Dedifferentiated amniotic fluid mesenchymal stem cell (primary cell): ENCODE data around the gene MAPKAPK2.

Experiments
- DNase-seq: peaks from one replicate; pipeline ENCODE4 v3.0.0-alpha.2; 2016; ENCODE audit errors: extremely low spot score

MAPKAPK2 gene

GRCh38 chr1:206722751-206723461 is 38.2 kb downstream of the MAPKAPK2 start:
- no peak for DNase-seq

DNA sequence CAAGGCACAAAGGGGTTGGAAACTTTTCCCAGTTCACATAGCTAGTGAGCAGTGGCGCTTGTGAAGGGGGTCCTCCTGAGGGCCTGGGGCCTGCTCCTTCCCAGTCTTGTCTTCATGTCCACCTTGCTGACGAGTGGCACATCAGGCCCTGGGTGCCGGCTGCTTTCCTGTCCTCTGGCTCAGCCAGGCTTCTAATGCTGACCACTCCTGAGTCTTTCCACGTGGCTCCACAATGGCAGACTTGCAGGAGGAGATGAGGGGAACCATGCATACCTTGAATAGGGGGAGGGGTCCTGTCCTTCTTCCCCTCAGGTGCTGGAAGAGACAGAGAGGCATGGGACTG is 38.7 kb downstream of the MAPKAPK2 start:
- DNase-seq: no peak

DNA sequence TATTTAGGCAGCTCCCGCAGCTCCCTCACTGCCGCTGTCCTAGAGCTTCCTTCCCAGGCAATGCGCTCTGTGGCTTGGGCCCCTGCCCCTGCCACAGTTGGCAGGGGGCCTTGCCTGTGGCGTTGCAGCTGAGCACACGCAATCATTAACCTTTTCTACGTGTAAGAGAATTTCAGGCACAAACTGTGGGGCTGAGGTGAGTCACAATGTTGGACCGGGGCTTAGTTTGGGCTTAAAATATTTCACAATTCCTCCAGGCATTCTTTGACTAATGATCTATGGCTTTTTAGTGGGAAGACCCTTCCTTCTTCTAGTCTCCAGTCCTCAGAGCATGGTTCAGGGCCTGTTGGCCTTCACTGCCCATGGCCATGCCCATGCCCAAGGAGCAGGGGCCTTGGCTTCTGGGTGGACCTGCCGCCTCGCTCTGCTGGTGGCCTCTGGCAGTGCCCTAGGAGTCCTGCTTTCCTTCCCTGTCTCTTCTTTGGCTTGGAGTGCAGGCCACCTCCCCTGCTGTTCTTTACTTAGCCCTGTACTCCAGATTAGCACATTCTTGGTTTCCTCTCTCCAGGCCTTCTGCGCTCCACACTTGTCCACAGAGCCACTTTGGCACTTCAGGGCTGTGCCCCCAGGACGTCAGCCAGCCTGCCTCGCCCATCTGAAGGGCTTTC is 39.2 kb downstream of the MAPKAPK2 start:
- DNase-seq: peak; percentile 40

DNA sequence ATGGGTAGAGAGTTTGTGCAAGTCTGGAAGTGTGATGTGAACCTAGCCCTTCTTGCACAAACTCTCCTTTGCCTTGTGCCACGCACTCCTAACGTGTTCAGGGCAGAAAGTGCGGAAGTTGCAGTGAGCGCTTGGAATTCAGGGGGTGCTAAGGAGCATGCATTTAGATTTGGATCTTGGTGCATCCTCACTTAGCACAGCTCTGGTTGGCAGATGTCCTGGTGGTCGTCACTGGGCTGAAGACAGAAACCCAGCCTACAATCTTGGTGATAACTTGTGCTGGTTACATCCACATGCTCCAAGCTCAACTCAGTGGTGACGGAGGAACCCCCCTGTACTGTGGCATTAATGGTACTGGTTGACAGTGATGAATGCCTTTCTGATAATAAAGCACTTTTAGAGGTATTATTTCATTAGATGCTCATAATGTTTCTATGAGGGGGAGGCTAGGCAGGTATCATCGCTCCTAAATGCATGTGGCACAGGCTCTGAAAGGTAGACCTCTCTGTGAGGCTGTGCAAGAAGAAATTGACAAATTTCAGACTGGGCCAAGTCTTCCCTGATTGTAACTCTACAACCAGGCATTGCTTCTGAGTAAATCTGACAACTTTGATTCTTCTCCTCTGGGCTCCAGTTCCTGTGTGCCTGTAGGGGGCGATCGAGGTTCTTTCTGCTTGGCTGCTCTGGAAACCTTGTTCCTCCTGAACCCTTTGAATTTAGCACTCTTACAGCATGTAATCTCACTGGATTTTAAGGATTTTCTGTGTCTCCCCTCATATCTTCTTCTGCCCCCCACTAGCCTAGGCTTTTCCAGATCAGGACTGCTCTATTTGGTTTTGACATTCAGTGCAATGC is 40.6 kb downstream of the MAPKAPK2 start:
- DNase-seq: no peak

DNA sequence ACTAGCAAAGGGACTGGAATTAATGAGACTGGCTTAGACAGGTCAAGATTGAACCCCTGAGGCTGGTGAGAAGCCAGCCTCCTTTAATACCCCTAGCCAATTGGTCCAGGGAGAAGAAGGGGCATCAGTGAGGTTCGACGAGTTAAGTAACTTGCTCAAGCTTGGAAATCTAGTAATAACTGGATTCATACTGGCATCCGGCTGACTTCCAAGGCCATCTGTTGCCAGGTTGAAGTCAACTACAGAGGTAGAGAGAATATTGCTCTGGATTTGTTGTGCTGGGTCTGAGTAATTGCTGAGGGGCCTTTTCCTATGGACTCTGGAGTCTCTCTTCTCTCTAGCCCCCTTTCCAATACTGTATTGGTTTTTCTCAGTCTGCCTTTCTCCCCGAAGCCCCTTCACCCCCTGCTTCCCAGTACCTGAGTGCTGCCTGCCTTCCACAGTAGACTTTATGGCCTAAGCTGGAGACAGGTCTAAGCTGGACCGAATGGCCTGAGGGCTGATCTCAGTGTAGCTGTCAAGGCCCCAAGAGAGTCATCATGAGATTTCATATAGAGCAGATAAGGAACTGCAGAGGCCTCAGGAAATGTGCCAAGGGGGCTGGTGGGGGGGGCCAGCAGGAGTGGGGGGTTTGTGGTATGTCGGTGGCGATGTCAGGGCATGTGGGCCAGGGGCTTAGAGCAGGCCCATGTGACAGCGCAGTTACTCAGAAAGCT is 43.4 kb downstream of the MAPKAPK2 start:
- no peak for DNase-seq

DNA sequence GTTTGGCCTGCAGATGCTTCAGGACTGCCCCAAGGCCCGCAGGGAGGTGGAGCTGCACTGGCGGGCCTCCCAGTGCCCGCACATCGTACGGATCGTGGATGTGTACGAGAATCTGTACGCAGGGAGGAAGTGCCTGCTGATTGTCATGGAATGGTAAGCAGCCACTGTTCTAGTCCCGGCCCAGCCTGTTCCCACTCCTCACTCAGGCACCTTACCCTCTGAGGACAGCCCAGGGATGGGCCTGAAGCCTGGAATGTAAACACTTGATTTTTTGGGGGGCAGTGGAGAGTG is 43.9 kb downstream of the MAPKAPK2 start:
- DNase-seq: no peak

- no peak for DNase-seq
Observed at GRCh38 chr1:206729050-206729449, 44.3 kb downstream of the MAPKAPK2 start.

GRCh38 chr1:206729507-206729906 is 44.8 kb downstream of the MAPKAPK2 start:
- no peak for DNase-seq

GRCh38 chr1:206732508-206732907 is 47.8 kb downstream of the MAPKAPK2 start:
- DNase-seq: no peak

- no peak for DNase-seq
Observed at GRCh38 chr1:206732992-206733391, 48.3 kb downstream of the MAPKAPK2 start.

DNA sequence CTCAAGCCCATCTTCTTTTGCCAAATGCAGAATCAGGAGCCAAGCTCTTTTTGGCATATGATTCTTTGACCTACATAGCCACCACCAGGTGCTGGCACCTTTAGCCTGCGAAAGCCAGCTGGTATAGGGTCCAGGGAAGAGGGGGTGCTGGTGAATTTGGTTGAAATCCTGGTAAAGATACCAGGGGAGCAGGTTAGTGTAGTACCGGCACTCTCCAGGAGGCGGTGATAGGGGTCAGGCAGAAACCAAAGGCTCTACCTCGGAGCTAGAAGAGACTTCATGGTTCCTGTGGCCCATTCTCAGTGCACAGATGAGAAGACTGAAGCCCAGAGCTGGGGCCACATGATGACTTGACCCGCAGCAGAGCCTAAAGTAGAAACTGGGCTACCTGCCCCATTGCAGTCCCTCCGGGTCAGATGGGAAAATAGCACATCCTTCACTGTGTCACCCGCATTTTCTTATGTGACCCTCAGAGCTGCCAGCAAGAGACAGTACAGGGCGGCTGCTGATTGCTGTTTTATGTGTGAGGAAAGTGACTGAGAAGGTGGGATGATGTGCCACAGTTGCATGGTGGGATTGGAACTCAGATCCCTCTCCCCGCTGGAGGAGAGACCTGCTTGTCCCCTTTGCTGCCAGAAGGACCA is 49.9 kb downstream of the MAPKAPK2 start:
- DNase-seq: no peak

- no peak for DNase-seq
Observed at GRCh38 chr1:206735553-206736031, 50.9 kb downstream of the MAPKAPK2 start.

GRCh38 chr1:206736878-206737728 is 52.4 kb downstream of the MAPKAPK2 start:
- DNase-seq: no peak

- no peak for DNase-seq
Observed at GRCh38 chr1:206737729-206738201, 53.1 kb downstream of the MAPKAPK2 start.

- no peak for DNase-seq
Observed at GRCh38 chr1:206738370-206739366, 54.0 kb downstream of the MAPKAPK2 start.

GRCh38 chr1:206739411-206740076 is 54.8 kb downstream of the MAPKAPK2 start:
- no peak for DNase-seq

DNA sequence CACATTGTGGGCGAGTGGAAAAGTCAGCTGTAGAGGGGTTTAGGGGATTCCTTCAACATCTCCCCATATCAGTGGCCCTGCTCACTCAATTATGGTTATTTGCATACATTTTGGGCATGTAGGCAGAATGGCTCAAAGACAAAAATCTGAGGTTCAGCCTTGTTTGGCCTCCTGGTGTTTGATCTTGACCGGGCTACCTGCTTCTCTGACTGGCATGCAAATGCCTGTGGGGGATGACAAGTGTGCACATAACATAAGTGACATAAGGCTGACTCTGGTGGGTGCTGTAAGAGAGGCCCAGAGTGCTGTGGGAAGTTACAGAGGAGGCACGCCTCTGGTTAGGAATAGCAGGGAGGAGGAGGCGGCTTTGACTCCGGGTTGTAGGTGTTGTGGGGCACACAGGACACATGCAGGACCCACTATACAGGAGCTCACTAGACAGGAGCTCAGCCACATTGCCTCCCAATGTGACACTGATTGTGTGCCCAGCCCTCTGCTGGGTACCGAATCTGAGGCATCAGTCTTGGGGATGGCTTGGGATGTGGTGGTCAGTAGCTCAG is 56.5 kb downstream of the MAPKAPK2 start:
- no peak for DNase-seq

GRCh38 chr1:206742719-206743383 is 58.1 kb downstream of the MAPKAPK2 start:
- no peak for DNase-seq
